Measurements from ENCODE around the gene ANO10. TPM values are rescaled to one million over a fixed set of nuclear protein-coding genes. Genes with fewer than 3 reads are reported as not detected.
"Not testable (repeated sequence)": the region's sequence is repeated elsewhere in the genome, so short reads cannot be mapped to it uniquely, and the experiment has no call there.

Gene ANO10
- total and polyA plus RNA-seq, 4 donors = 19.9 to 33.2 (median 25.3) TPM

GRCh38 chr3:43496740-43497375, 125.0 kb downstream of the ANO10 start:
- no peak for ATAC-seq (ENCODE audit: insufficient read depth, low FRiP score)
- H3K9ac ChIP-seq (ENCODE audit: insufficient read depth in 1 of 2, low read length in 2 of 2) = no peak overlapping the region
- peaks cover 0 to 2% (median 0%) of the 10 kb centered on the region in 4 donors for H3K9me3 ChIP-seq (ENCODE audit: control insufficient read depth in 4 of 4, insufficient read depth in 3 of 4, low read length in 3 of 4)
- peak overlapping the region in 1 of 2 donors; percentile 43 for H3K27ac ChIP-seq (ENCODE audit: low read depth in 1 of 2, low read length in 1 of 2)
- no peak for TF ChIP-seq CTCF (IDR thresholded peaks at IDR 0.05; ENCODE audit: control extremely low read depth, extremely low read depth)
- H3K4me3 ChIP-seq = no peak overlapping the region
- H3K27me3 ChIP-seq (ENCODE audit: control insufficient read depth in 3 of 3, insufficient read depth in 3 of 3, low read length in 2 of 3) = no peaks in the 10 kb centered on the region
- DNase-seq = no peak
- WGBS, 2 donors = 92 to 96% methylated on average over 3 of the region's 3 CpGs
- no peaks in the 10 kb centered on the region for H3K36me3 ChIP-seq (ENCODE audit: control insufficient read depth in 4 of 4, insufficient read depth in 4 of 4, low read length in 4 of 4)
- H3K4me1 ChIP-seq (ENCODE audit: control insufficient read depth in 5 of 5, insufficient read depth in 5 of 5, low read length in 5 of 5) = peaks cover 0 to 7% (median 0%) of the 10 kb centered on the region in 5 donors

DNA sequence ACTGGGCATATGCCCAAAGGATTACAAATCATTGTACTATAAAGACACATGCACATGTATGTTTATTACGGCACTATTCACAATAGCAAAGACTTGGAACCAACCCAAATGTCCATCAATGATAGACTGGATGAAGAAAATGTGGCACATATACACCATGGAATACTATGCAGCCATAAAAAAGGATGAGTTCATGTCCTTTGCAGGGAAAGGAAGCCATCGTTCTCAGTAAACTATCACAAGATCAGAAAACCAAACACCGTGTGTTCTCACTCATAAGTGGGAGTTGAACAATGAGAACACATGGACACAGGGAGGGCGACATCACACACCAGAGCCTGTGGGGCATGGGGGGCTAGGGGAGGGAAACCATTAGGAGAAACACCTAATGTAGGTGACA, 128.9 kb downstream of the ANO10 start:
- WGBS, 2 donors = 92 to 100% methylated on average over 4 of the region's 4 CpGs
- not testable (repeated sequence) for H3K9me3 ChIP-seq (ENCODE audit: control insufficient read depth in 4 of 4, insufficient read depth in 3 of 4, low read length in 3 of 4); H3K4me1 ChIP-seq (ENCODE audit: control insufficient read depth in 5 of 5, insufficient read depth in 5 of 5, low read length in 5 of 5); H3K27ac ChIP-seq (ENCODE audit: low read depth in 1 of 2, low read length in 1 of 2); H3K9ac ChIP-seq (ENCODE audit: insufficient read depth in 1 of 2, low read length in 2 of 2); ATAC-seq (ENCODE audit: insufficient read depth, low FRiP score); H3K27me3 ChIP-seq (ENCODE audit: control insufficient read depth in 3 of 3, insufficient read depth in 3 of 3, low read length in 2 of 3); DNase-seq; H3K36me3 ChIP-seq (ENCODE audit: control insufficient read depth in 4 of 4, insufficient read depth in 4 of 4, low read length in 4 of 4); H3K4me3 ChIP-seq

- ATAC-seq (ENCODE audit: insufficient read depth, low FRiP score); DNase-seq; H3K9me3 ChIP-seq (ENCODE audit: control insufficient read depth in 4 of 4, insufficient read depth in 3 of 4, low read length in 3 of 4); H3K36me3 ChIP-seq (ENCODE audit: control insufficient read depth in 4 of 4, insufficient read depth in 4 of 4, low read length in 4 of 4); H3K27ac ChIP-seq (ENCODE audit: low read depth in 1 of 2, low read length in 1 of 2); H3K4me1 ChIP-seq (ENCODE audit: control insufficient read depth in 5 of 5, insufficient read depth in 5 of 5, low read length in 5 of 5); H3K4me3 ChIP-seq; H3K27me3 ChIP-seq (ENCODE audit: control insufficient read depth in 3 of 3, insufficient read depth in 3 of 3, low read length in 2 of 3); H3K9ac ChIP-seq (ENCODE audit: insufficient read depth in 1 of 2, low read length in 2 of 2): not testable (repeated sequence)
- WGBS, 2 donors = 52 to 63% methylated on average over 3 of the region's 3 CpGs
Observed at GRCh38 chr3:43491807-43492206, 130.0 kb downstream of the ANO10 start.

- no peak overlapping the region for H3K9ac ChIP-seq (ENCODE audit: insufficient read depth in 1 of 2, low read length in 2 of 2)
- 81 to 87% methylated on average over 7 of the region's 7 CpGs for WGBS, 2 donors
Observed at GRCh38 chr3:43490640-43491185, 131.1 kb downstream of the ANO10 start.

More at GRCh38 chr3:43490640-43491185, 131.1 kb downstream of the ANO10 start:
- DNase-seq (no peak), ATAC-seq (ENCODE audit: insufficient read depth, low FRiP score) (no peak)
- Histone ChIP-seq H3K36me3 (ENCODE audit: control insufficient read depth in 4 of 4, insufficient read depth in 4 of 4, low read length in 4 of 4) (no peaks in the 10 kb centered on the region), H3K4me3 (no peak overlapping the region), H3K27ac (ENCODE audit: low read depth in 1 of 2, low read length in 1 of 2) (no peak overlapping the region), H3K9me3 (ENCODE audit: control insufficient read depth in 4 of 4, insufficient read depth in 3 of 4, low read length in 3 of 4) (no peaks in the 10 kb centered on the region), H3K4me1 (ENCODE audit: control insufficient read depth in 5 of 5, insufficient read depth in 5 of 5, low read length in 5 of 5) (peaks cover 0 to 2% (median 0%) of the 10 kb centered on the region in 5 donors), H3K27me3 (ENCODE audit: control insufficient read depth in 3 of 3, insufficient read depth in 3 of 3, low read length in 2 of 3) (no peaks in the 10 kb centered on the region)
- TF ChIP-seq CTCF (IDR thresholded peaks at IDR 0.05; ENCODE audit: control extremely low read depth, extremely low read depth) = no peak
